ENCODE data around the gene GTF2H4.

The GTF2H4 gene

GRCh38 chr6:30880698-30881252 is 27.2 kb upstream of the GTF2H4 start:
- DNase-seq (ENCODE audit: extremely low read depth, low read depth) = no peak
- TF ChIP-seq CTCF (IDR thresholded peaks at IDR 0.05; ENCODE audit: low read depth, low read length) = no peak

- DNase-seq (ENCODE audit: extremely low read depth, low read depth) = no peak
- no peak for TF ChIP-seq CTCF (IDR thresholded peaks at IDR 0.05; ENCODE audit: low read depth, low read length)
Measured at GRCh38 chr6:30881392-30882203, 26.4 kb upstream of the GTF2H4 start.

GRCh38 chr6:30882204-30882758 is 25.7 kb upstream of the GTF2H4 start:
- no peak for DNase-seq (ENCODE audit: extremely low read depth, low read depth)
- TF ChIP-seq CTCF (IDR thresholded peaks at IDR 0.05; ENCODE audit: low read depth, low read length) = no peak

- no peak for DNase-seq (ENCODE audit: extremely low read depth, low read depth)
- no peak for TF ChIP-seq CTCF (IDR thresholded peaks at IDR 0.05; ENCODE audit: low read depth, low read length)
Measured at GRCh38 chr6:30882759-30883684, 25.0 kb upstream of the GTF2H4 start.

GRCh38 chr6:30883685-30884520 is 24.1 kb upstream of the GTF2H4 start, which contains the start of gene DDR1:
Gene DDR1 (plus strand): TSS chr6:30884519. CDS start chr6:30888730, 4,211 bp downstream.
- DNase-seq (ENCODE audit: extremely low read depth, low read depth) = no peak

More at GRCh38 chr6:30883685-30884520, 24.1 kb upstream of the GTF2H4 start, which contains the start of gene DDR1:
- TF ChIP-seq CTCF (IDR thresholded peaks at IDR 0.05; ENCODE audit: low read depth, low read length) = no peak
